ELF-1 (cell line): ENCODE results near the gene LEO1.
A peak's percentile ranks its signal among the peaks of the same experiment; 100 is the strongest.

Experiments used
- DNase-seq: peaks from one replicate; pipeline ENCODE4 v3.0.0-alpha.2; 2016; ENCODE audit warnings: low read depth, low spot score

The LEO1 gene

GRCh38 chr15:51931638-51932037 lies 39.9 kb downstream of the LEO1 start:
- no peak for DNase-seq

DNA sequence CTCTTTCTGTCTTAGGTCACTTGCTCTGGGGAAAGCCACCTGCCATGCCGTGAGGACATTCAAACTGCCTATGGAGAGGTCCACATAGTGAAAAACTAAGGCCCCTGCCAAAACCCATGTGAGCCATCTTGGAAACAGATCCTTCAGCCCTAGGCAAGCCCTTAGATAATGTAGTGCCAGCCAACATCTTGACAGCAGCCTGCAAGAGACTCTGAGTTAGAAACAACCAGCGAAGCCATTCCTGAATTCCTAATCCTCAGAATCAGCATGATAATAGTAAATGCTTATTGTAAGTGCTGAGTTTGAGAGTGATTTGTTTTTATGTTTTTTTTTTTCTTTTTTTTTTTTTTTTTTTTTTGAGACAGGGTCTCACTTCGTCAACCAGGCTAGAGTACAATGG lies 40.6 kb downstream of the LEO1 start:
- DNase-seq, result no peak

- DNase-seq, result no peak
Measured at GRCh38 chr15:51926809-51927208, 44.8 kb downstream of the LEO1 start.

GRCh38 chr15:51924156-51925068 lies 47.2 kb downstream of the LEO1 start:
- peak; percentile 25 for DNase-seq

DNA sequence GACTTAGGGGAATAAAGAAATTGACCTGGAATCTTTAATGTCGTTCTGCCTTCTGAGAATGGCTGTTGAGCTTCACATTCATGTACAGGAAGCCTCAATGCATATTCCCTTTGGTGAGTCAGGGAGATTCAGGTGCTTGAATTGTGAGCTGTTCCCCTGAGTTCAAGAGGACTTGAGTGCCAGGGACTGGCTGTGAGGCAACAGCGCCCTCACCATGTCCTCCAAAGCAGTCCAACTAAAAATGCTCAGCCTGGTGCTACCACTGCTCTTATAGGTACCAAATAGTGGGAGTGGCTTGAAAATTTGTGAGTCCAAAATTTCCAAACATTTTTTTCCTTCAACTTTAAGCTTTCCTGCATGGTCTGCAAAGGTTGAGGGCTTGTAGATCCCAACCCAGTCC lies 54.1 kb downstream of the LEO1 start:
- DNase-seq, result peak; percentile 46

DNA sequence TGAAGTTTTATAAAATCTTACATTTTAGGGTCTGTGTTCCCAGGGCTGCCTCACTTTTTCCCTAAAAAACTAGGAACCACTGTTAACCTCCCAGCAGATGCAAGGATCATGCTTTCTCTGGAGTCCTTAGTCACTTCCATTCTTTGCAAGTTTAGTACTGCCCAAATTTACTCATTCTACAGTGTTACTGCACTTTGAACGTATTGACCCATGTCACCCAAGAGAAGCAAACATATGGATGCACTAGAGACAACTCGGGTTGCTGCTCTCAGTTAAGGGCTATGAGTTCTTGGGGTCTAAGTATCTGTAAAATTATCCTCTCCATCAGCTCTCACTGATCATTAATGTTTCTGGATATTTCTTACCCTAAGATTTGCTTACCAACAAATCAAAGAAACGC lies 59.0 kb downstream of the LEO1 start:
- DNase-seq, result no peak

DNA sequence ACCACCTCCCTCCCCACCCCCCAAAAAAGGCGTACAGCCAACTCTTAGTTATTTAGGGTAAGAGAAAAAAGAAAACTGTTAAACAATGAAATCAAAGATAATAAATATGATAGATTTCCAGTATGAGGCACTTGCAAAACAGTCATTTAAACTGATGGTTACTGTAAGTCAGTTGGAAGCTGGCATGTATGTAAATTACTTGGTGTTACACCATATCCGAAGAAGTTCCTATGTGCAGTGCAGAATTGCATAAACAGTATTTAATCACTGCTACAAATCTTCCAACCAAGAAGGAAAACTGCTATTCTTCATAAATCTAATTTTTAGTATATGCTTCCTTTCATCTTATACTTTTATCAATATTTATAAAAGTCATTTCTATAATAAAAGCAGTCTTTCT lies 62.0 kb downstream of the LEO1 start:
- DNase-seq, result no peak

GRCh38 chr15:51908316-51908715 lies 63.3 kb downstream of the LEO1 start:
- no peak for DNase-seq

DNA sequence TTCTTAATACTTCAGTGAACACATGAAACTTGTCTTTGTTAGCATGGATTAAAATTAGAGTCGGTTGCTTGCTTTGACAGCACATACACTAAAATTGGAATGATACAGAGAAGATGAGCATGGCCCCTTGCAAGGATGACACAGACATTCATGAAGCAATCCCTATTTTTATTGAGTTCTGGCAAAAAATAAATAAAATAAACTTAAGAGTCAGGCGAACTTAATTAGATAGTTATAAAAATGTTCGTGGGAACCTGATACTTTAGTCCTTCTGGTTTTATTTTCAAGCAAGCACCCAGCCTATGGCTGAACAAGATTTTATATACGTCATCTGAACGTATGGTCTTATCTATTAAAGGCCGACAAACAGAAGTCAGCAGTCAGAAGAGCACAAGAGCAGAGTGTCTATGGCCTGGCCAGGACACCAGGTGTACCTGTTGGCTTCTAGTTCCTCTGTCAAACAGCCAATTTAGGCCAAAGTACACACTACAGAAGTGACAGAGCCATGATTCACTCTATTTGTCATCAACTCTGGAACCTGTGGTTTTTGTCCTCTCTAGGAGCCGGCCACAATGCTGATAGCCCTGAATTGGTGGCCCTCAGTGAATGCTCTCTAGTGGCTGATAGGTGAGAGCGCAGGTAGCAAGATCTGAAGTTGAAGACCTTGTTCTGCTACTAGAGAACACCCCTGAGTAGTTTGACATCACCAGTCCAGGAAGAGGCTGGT lies 64.3 kb downstream of the LEO1 start:
- peak; percentile 17 for DNase-seq

DNA sequence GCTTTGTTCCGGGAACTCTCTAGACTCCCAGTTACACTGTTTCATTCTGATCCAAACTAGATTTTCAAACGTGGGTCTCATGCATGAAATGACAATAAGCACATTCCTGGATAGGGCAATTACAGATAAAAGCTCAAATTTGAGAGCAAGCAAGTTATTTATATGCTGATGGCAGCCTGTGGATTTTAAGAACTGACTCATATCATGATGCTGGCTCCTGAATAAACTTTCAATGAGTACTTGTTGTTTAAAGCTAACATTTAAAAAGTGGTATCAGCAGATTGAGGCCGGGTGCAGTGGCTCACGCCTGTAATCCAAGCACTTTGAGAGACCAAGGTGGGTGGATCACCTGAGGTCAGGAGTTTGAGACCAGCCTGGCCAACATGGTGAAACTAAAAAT lies 66.6 kb downstream of the LEO1 start:
- no peak for DNase-seq

DNA sequence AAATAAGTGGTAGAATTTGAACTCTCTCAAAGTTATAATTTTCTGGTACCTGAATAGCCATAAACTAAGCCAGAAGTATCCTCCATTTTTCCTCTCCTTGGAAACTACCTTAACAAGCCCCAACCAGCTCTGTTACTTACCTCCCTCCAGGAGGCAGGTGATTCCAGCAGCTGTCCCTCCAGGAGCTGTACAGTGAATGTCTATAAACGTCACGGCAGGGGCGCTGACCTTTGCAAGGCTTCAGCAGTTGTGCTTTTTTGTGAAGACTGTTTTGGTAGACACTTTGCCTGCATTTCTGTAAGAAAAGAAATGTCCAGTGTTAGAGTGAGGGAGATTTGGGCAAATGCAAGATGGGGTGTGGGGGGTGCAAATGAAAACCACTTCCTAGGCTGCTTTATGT lies 67.2 kb downstream of the LEO1 start:
- no peak for DNase-seq

GRCh38 chr15:51889486-51889885 lies 82.1 kb downstream of the LEO1 start:
- no peak for DNase-seq

DNA sequence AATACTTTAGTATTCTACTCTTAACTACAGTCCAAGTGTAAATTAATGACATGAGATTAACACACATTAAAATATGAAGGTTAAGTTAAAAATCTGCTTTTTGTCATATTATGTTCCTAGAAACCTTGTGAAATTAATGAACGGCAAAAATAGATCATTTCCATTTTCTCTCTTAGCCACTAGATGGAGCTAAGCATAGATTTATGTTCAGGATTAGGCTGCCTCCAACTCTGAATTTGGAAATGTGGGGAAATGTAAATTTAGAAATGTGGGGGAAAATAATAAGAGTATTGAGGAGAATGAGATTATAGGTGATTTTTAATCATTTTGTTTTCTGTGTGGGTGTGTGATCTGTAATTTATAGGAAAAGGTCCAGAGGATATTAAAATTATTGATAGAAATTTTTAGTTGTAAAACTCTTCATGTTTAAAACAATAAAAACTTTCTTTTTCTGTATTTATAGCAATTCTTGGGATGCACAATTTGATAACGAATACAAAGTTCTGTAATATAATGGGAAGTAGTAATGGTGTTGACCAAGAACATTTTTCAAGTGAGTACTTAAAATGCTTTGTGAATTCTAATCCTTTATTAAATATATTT lies 82.9 kb downstream of the LEO1 start:
- DNase-seq, result no peak
